Measurements from ENCODE around the gene TSPEAR. TPM values are rescaled to one million over a fixed set of nuclear protein-coding genes. Genes with fewer than 3 reads are reported as not detected.
A peak's percentile ranks its signal among the peaks of the same experiment; 100 is the strongest.

TSPEAR gene
- total RNA-seq, 1 donor from 2014 or later, result 0.34 TPM

GRCh38 chr21:44625756-44626155 lies 85.6 kb downstream of the TSPEAR start:
- Mint-ChIP-seq H3K9me3 (peaks cover 17% of the 10 kb centered on the region), H3K36me3 (no peaks in the 10 kb centered on the region), H3K4me1 (ENCODE audit: unreplicated experiment) (no peaks in the 10 kb centered on the region), H3K4me3 (no peak overlapping the region), H3K27me3 (no peaks in the 10 kb centered on the region), H3K27ac (no peak overlapping the region)
- DNase-seq (ENCODE audit: extremely low spot score, unreplicated experiment), result no peak
- no peak for TF ChIP-seq CTCF (conservative IDR thresholded peaks at IDR 0.05)

GRCh38 chr21:44623575-44623974 lies 87.8 kb downstream of the TSPEAR start:
- no peak for DNase-seq (ENCODE audit: extremely low spot score, unreplicated experiment)
- H3K27ac Mint-ChIP-seq, result no peak overlapping the region
- TF ChIP-seq CTCF (conservative IDR thresholded peaks at IDR 0.05), result no peak
- no peaks in the 10 kb centered on the region for H3K36me3 Mint-ChIP-seq
- H3K4me1 Mint-ChIP-seq (ENCODE audit: unreplicated experiment), result no peaks in the 10 kb centered on the region
- H3K4me3 Mint-ChIP-seq, result no peak overlapping the region
- no peaks in the 10 kb centered on the region for H3K27me3 Mint-ChIP-seq
- peaks cover 14% of the 10 kb centered on the region for H3K9me3 Mint-ChIP-seq

GRCh38 chr21:44619886-44620285 lies 91.5 kb downstream of the TSPEAR start:
- no peak for TF ChIP-seq CTCF (conservative IDR thresholded peaks at IDR 0.05)
- H3K27ac Mint-ChIP-seq, result no peak overlapping the region
- no peaks in the 10 kb centered on the region for H3K36me3 Mint-ChIP-seq
- H3K27me3 Mint-ChIP-seq, result peaks cover 3% of the 10 kb centered on the region
- H3K4me1 Mint-ChIP-seq (ENCODE audit: unreplicated experiment), result no peaks in the 10 kb centered on the region
- DNase-seq (ENCODE audit: extremely low spot score, unreplicated experiment), result no peak
- no peak overlapping the region for H3K4me3 Mint-ChIP-seq
- peaks cover 14% of the 10 kb centered on the region for H3K9me3 Mint-ChIP-seq

GRCh38 chr21:44618909-44619308 lies 92.5 kb downstream of the TSPEAR start:
- H3K36me3 Mint-ChIP-seq, result no peaks in the 10 kb centered on the region
- peaks cover 6% of the 10 kb centered on the region for H3K27me3 Mint-ChIP-seq
- no peak for TF ChIP-seq CTCF (conservative IDR thresholded peaks at IDR 0.05)
- H3K4me3 Mint-ChIP-seq, result no peak overlapping the region
- H3K9me3 Mint-ChIP-seq, result peaks cover 7% of the 10 kb centered on the region
- no peaks in the 10 kb centered on the region for H3K4me1 Mint-ChIP-seq (ENCODE audit: unreplicated experiment)
- no peak for DNase-seq (ENCODE audit: extremely low spot score, unreplicated experiment)
- no peak overlapping the region for H3K27ac Mint-ChIP-seq

GRCh38 chr21:44618504-44618903 lies 92.9 kb downstream of the TSPEAR start:
- H3K4me3 Mint-ChIP-seq, result no peak overlapping the region
- H3K27ac Mint-ChIP-seq, result no peak overlapping the region
- H3K36me3 Mint-ChIP-seq, result no peaks in the 10 kb centered on the region
- peaks cover 3% of the 10 kb centered on the region for H3K9me3 Mint-ChIP-seq
- H3K27me3 Mint-ChIP-seq, result peaks cover 6% of the 10 kb centered on the region
- TF ChIP-seq CTCF (conservative IDR thresholded peaks at IDR 0.05), result peak; percentile 37
- H3K4me1 Mint-ChIP-seq (ENCODE audit: unreplicated experiment), result no peaks in the 10 kb centered on the region
- DNase-seq (ENCODE audit: extremely low spot score, unreplicated experiment), result no peak

- TF ChIP-seq CTCF (conservative IDR thresholded peaks at IDR 0.05), result no peak
- H3K36me3 Mint-ChIP-seq, result no peaks in the 10 kb centered on the region
- peaks cover 6% of the 10 kb centered on the region for H3K27me3 Mint-ChIP-seq
- no peak overlapping the region for H3K4me3 Mint-ChIP-seq
- H3K4me1 Mint-ChIP-seq (ENCODE audit: unreplicated experiment), result no peaks in the 10 kb centered on the region
- H3K9me3 Mint-ChIP-seq, result no peaks in the 10 kb centered on the region
- DNase-seq (ENCODE audit: extremely low spot score, unreplicated experiment), result no peak
- no peak overlapping the region for H3K27ac Mint-ChIP-seq
These were observed 94.3 kb downstream of the TSPEAR start for GRCh38 chr21:44617071-44617501.

Measured in type B pancreatic cell (in vitro differentiated cells).